Common myeloid progenitor, CD34-positive (primary cell): ENCODE data around the gene HAS3.
A peak's percentile ranks its signal among the peaks of the same experiment; 100 is the strongest.
"Not testable (repeated sequence)": the region's sequence is repeated elsewhere in the genome, so short reads cannot be mapped to it uniquely, and the experiment has no call there.

ENCODE experiments used
- CTCF ChIA-PET: fragments of 350-600 bp; sonication (Branson Sonifier 250); formaldehyde crosslinking; loops from one replicate; lab custom pipeline; 2021; ENCODE audit warnings: antibody characterized with exemption; lab: Charles Lee
- POLR2A ChIA-PET: fragments of 350-600 bp; sonication (Branson Sonifier 250); formaldehyde crosslinking; loops from one replicate; lab custom pipeline; 2021; ENCODE audit warnings: antibody characterized with exemption; lab: Charles Lee
- DNase-seq, 3 donors: peaks; one replicate each; pipeline versions ENCODE4 v3.0.0 to v3.0.0-alpha.2; 2013
- H3K27ac ChIP-seq, 2 experiments: 1 replicate in 1 of 2; 2 replicates in 1 of 2; pipeline ENCODE4 v1.7.0; 2013; ENCODE audit warnings: inconsistent platforms in 2 of 2, low read length in 2 of 2, mild to moderate bottlenecking in 2 of 2, low read depth in 1 of 2, moderate library complexity in 1 of 2; ENCODE audit not compliant: severe bottlenecking in 2 of 2, insufficient read depth in 1 of 2, poor library complexity in 1 of 2
- H3K27me3 ChIP-seq, 5 experiments: replicated peaks in 2 of 5; 1 replicate in 3 of 5; 2 replicates in 2 of 5; pipeline versions ENCODE4 v1.6.1 to v1.7.0; 2013; ENCODE audit warnings: low read length in 4 of 5, mild to moderate bottlenecking in 2 of 5, moderate library complexity in 2 of 5, inconsistent platforms in 1 of 5; ENCODE audit not compliant: insufficient read depth in 5 of 5, control insufficient read depth in 4 of 5
- H3K36me3 ChIP-seq, 4 experiments: 1 replicate in 2 of 4; 2 replicates in 2 of 4; pipeline versions ENCODE4 v1.6.1 to v1.7.0; 2013; ENCODE audit warnings: low read length in 3 of 4, control low read depth in 1 of 4, mild to moderate bottlenecking in 1 of 4; ENCODE audit not compliant: control insufficient read depth in 4 of 4, insufficient read depth in 4 of 4
- H3K4me1 ChIP-seq, 4 experiments: 1 replicate in 3 of 4; 2 replicates in 1 of 4; pipeline versions ENCODE4 v1.6.1 to v1.7.1; 2013; ENCODE audit warnings: low read length in 3 of 4, mild to moderate bottlenecking in 3 of 4, control low read depth in 1 of 4, inconsistent platforms in 1 of 4, moderate library complexity in 1 of 4; ENCODE audit not compliant: control insufficient read depth in 4 of 4, insufficient read depth in 4 of 4; ENCODE audit errors: control extremely low read depth in 1 of 4
- H3K4me3 ChIP-seq, 7 experiments: 1 replicate in 4 of 7; 2 replicates in 3 of 7; pipeline versions ENCODE4 v1.5.1 to v1.7.0; 2013; ENCODE audit warnings: mild to moderate bottlenecking in 7 of 7, low read length in 6 of 7, moderate library complexity in 6 of 7, inconsistent platforms in 2 of 7, low read depth in 2 of 7, control low read depth in 1 of 7; ENCODE audit not compliant: insufficient read depth in 4 of 7, control insufficient read depth in 1 of 7; ENCODE audit errors: extremely low read depth in 1 of 7
- H3K9me3 ChIP-seq, 5 experiments: 1 replicate in 4 of 5; 2 replicates in 1 of 5; pipeline versions ENCODE4 v1.6.1 to v1.7.1; 2013; ENCODE audit warnings: low read length in 4 of 5, mild to moderate bottlenecking in 2 of 5, inconsistent platforms in 1 of 5, low read depth in 1 of 5, moderate library complexity in 1 of 5; ENCODE audit not compliant: control insufficient read depth in 4 of 5, insufficient read depth in 2 of 5; ENCODE audit errors: control extremely low read depth in 1 of 5
- WGBS: methylation state at CpG from one replicate; pipeline ENCODE4 v1.1.5; 2013; ENCODE audit not compliant: insufficient coverage; 5-methylcytosine and 5-hydroxymethylcytosine counted together

The HAS3 gene

DNA sequence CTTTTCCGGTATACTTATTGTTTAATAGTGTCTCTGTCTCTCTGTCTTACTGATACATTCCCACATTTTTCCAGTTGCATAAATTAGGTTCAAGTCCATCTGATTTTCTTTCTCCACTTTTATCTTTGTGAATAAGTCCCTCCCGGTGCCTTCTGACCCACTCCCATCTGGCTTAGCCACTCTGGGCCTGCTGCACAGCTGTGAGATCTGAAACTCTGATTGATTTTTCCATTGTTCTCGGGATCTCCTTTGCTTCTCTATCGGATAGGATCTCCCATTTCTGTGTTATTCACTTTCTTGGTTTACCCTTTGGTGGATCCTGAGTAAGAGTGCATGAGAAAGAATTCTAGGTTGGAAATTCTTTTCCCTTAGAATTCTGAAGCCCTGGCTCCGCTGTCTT lies 35.6 kb downstream of the HAS3 start:
- Histone ChIP-seq H3K27ac (peak overlapping the region in 1 of 2 experiments; percentile 29), H3K36me3 (peaks cover 36 to 78% (median 60%) of the 10 kb centered on the region in 4 experiments), H3K4me1 (no peaks in the 10 kb centered on the region), H3K27me3 (no peaks in the 10 kb centered on the region), H3K9me3 (no peaks in the 10 kb centered on the region), H3K4me3 (no peak overlapping the region)
- no peak for DNase-seq
- ChIA-PET CTCF (interaction anchor here (0.6 to 1.9 kb wide), 4 partner anchors 9 to 1147 kb away, joined by 3 to 6 read pairs (median 4); no protein-coding TSS in a partner anchor), POLR2A (no interaction called here)
- 96% methylated on average over 3 of the region's 5 CpGs for WGBS

DNA sequence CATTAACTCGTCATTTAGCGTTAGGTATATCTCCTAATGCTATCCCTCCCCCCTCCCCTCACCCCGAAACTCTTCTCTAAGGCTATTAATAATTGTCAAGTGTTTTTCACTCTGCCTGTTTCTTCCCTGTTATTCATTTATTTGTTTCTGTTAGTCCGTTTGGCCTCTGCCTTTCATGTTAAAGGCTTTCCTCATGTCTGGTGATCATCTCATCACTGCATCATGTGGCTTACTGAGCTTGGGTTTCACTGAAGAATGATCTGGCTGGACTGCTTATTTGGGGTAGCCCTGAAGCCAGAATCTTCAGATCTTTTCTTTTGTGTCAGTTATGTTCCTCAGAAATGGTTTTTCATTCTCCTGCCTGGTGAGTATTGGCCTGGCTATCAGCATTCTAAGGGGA lies 36.5 kb downstream of the HAS3 start:
- no peak overlapping the region for H3K27ac ChIP-seq
- ChIA-PET CTCF (no interaction called here), POLR2A (no interaction called here)
- peaks cover 36 to 71% (median 57%) of the 10 kb centered on the region in 4 experiments for H3K36me3 ChIP-seq
- H3K4me1 ChIP-seq: no peaks in the 10 kb centered on the region
- no peak for DNase-seq
- H3K4me3 ChIP-seq: no peak overlapping the region
- WGBS: no CpG with 5 or more reads among the region's 4 CpGs
- H3K27me3 ChIP-seq: no peaks in the 10 kb centered on the region
- no peaks in the 10 kb centered on the region for H3K9me3 ChIP-seq

DNA sequence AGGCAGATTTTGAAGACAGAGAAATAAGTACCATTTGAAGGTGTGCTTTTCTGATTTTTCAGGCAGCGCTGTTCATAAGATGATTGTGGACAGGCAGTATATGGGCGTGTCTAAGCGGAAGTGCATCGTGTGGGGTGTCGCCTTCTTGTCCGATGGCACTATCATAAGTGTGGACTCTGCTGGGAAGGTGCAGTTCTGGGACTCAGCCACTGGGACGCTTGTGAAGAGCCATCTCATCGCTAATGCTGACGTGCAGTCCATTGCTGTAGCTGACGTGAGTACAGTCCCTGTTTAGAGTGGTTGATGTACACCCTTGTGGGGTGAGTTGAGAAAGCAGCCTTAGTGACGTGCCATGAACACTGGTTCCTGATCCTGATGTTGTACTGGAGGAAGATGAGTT lies 37.7 kb downstream of the HAS3 start:
- ChIA-PET CTCF (no interaction called here), POLR2A (no interaction called here)
- Histone ChIP-seq H3K27ac (no peak overlapping the region), H3K27me3 (no peaks in the 10 kb centered on the region), H3K9me3 (no peaks in the 10 kb centered on the region), H3K36me3 (peaks cover 27 to 64% (median 48%) of the 10 kb centered on the region in 4 experiments), H3K4me3 (no peak overlapping the region), H3K4me1 (no peaks in the 10 kb centered on the region)
- 98% methylated on average over 9 of the region's 11 CpGs for WGBS
- peak in 2 of 3 donors; percentile 23 to 34 for DNase-seq

DNA sequence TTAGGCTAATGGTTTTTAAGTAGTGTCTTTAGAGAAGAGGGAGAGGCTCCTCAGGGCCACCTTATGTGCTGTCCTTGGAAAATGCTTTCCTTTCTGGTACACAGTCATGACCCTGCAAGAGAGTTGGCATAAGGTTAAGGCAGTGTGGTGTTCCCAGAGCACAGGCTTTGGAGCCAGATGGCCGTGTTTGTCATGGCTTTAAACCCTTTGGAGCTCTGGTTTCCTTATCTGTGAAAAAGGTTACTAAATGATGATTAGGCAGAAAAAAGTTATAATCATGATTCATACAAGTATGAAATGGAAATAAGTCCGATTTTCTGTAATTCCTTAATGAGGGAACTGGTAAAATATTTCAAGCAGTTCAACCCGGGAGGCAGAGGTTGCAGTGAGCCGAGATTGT lies 40.2 kb downstream of the HAS3 start:
- Histone ChIP-seq H3K36me3 (peaks cover 19 to 59% (median 44%) of the 10 kb centered on the region in 4 experiments), H3K4me3 (no peak overlapping the region), H3K27me3 (no peaks in the 10 kb centered on the region), H3K27ac (no peak overlapping the region), H3K9me3 (no peaks in the 10 kb centered on the region), H3K4me1 (no peaks in the 10 kb centered on the region)
- WGBS: 95% methylated on average over 2 of the region's 4 CpGs
- ChIA-PET POLR2A (interaction anchor here (0.7 kb wide), 1 partner anchor 88 kb away, joined by 3 read pairs; no protein-coding TSS in a partner anchor), CTCF (interaction anchor here (10.5 kb wide), 1 partner anchor 140 kb away, joined by 155 read pairs; no protein-coding TSS in a partner anchor)
- DNase-seq: no peak

DNA sequence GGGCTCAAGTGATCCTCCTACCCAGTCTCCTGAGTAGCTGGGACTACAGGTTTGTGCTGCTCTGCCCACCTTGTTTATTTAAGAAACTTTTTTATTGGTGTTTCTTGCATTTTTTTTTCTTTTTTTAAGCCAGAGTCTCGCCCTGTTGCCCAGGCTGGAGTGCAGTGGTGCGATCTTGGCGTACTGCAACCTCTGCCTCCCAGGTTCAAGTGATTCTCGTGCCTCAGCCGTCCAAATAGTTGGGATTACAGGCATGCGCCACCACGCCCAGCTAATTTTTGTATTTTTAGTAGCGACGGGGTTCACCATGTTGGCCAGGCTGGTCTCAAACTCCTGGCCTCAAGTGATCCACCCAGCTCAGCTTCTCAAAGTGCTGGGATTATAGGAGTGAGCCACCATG lies 44.2 kb downstream of the HAS3 start:
- H3K27me3 ChIP-seq, DNase-seq, H3K4me1 ChIP-seq, H3K4me3 ChIP-seq, H3K9me3 ChIP-seq, H3K27ac ChIP-seq: not testable (repeated sequence)
- ChIA-PET POLR2A (interaction anchor here (1.0 kb wide), 1 partner anchor 137 kb away, joined by 5 read pairs; no protein-coding TSS in a partner anchor), CTCF (interaction anchor here (0.9 to 10.5 kb wide), 6 partner anchors 11 to 147 kb away, joined by 3 to 155 read pairs (median 6); no protein-coding TSS in a partner anchor)
- over 99% methylated on average over 9 of the region's 9 CpGs for WGBS
- H3K36me3 ChIP-seq: peaks cover 12 to 61% (median 46%) of the 10 kb centered on the region in 4 experiments

DNA sequence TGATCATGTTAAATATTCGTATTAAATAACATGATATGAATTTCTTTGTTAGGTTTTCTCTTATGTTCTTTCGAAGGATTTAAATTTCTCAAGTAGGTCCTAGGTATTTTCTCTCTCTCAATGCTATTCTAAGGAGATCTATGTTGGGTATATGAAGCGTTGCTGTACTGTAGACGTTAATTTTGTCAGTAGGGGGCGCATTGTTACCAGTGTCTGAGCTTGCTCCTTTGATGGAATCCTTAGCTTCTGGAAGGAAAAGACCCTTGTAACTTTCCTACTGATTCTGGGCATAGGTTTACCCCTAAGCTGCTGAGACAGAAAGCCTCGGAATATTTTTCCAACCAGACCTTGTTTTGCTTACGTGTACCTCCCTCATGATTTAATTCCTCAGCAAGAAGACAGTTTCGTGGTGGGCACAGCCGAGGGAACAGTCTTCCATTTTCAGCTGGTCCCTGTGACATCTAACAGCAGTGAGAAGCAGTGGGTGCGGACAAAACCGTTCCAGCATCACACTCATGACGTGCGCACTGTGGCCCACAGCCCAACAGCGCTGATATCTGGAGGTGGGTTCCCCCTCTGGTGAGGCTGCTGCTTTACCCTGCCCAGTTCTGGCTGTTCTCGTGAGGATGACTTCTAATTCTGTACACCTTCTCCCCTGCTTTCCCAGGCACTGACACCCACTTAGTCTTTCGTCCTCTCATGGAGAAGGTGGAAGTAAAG lies 44.9 kb downstream of the HAS3 start:
- 86% methylated on average over 11 of the region's 16 CpGs for WGBS
- H3K4me1 ChIP-seq: no peaks in the 10 kb centered on the region
- no peak overlapping the region for H3K27ac ChIP-seq
- ChIA-PET POLR2A (interaction anchor here (1.0 kb wide), 1 partner anchor 136 kb away, joined by 5 read pairs; no protein-coding TSS in a partner anchor), CTCF (interaction anchor here (0.6 to 10.5 kb wide), 13 partner anchors 10 to 190 kb away, joined by 3 to 155 read pairs (median 3); no protein-coding TSS in a partner anchor)
- H3K36me3 ChIP-seq: peaks cover 14 to 63% (median 50%) of the 10 kb centered on the region in 4 experiments
- H3K4me3 ChIP-seq: no peak overlapping the region
- peak; percentile 69 to 81 (median 74) for DNase-seq
- no peaks in the 10 kb centered on the region for H3K9me3 ChIP-seq
- H3K27me3 ChIP-seq: no peaks in the 10 kb centered on the region

DNA sequence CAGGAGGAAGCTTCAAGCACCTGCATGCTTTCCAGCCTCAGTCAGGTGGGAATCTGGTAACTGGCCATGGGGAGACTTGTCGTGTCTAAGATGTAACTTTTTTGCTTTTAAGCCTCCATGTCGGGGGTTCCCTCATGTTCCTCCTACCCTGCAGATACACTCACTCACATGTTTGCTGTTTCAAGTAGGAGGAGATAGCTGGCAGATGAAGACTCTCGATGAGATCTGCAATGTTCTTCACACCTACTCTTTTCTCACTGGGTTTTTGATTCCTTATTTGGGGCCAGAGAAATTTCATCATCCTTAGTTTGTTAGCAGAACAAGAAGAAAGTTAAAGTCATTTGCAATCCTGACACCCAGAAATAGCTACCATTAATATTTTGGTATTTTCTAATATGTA lies 51.7 kb downstream of the HAS3 start:
- Histone ChIP-seq H3K9me3 (no peaks in the 10 kb centered on the region), H3K27ac (no peak overlapping the region), H3K36me3 (peaks cover 27 to 75% (median 58%) of the 10 kb centered on the region in 4 experiments), H3K4me1 (no peaks in the 10 kb centered on the region), H3K4me3 (no peak overlapping the region), H3K27me3 (no peaks in the 10 kb centered on the region)
- ChIA-PET POLR2A (no interaction called here), CTCF (interaction anchor here (0.8 to 2.4 kb wide), 4 partner anchors 30 to 131 kb away, joined by 3 to 11 read pairs (median 7); no protein-coding TSS in a partner anchor)
- 90% methylated on average over 2 of the region's 3 CpGs for WGBS
- DNase-seq: no peak
